HEK293 (cell line): ENCODE results near the gene CYB5RL.

ENCODE experiments used
- CTCF ChIP-seq: fragments of 450-650 bp; formaldehyde crosslinking; IDR thresholded peaks from 2 replicates; pipeline ENCODE4 v1.5.1; 2016; ENCODE audit warnings: missing biosample characterization, missing genetic modification characterization
- KLF17 ChIP-seq: fragments of 450-650 bp; formaldehyde crosslinking; IDR thresholded peaks from 2 replicates; pipeline ENCODE4 v1.5.1; 2016; ENCODE audit warnings: missing biosample characterization, missing genetic modification characterization
- RBAK ChIP-seq: fragments of 450-650 bp; formaldehyde crosslinking; IDR thresholded peaks from 2 replicates; pipeline ENCODE4 v1.5.1; 2016; ENCODE audit warnings: missing biosample characterization, missing genetic modification characterization
- TRIM28 ChIP-seq: IDR thresholded peaks from 2 replicates; pipeline ENCODE4 v1.6.1; 2011; ENCODE audit warnings: low read length, control low read depth, borderline replicate concordance
- ZFP37 ChIP-seq: fragments of 450-650 bp; formaldehyde crosslinking; IDR thresholded peaks from 2 replicates; pipeline ENCODE4 v1.5.1; 2016; ENCODE audit warnings: missing biosample characterization, missing genetic modification characterization
- ZNF157 ChIP-seq: fragments of 450-650 bp; formaldehyde crosslinking; IDR thresholded peaks from 2 replicates; pipeline ENCODE4 v1.5.1; 2016; ENCODE audit warnings: missing biosample characterization, missing genetic modification characterization
- ZNF768 ChIP-seq: fragments of 450-650 bp; formaldehyde crosslinking; IDR thresholded peaks from 2 replicates; pipeline ENCODE4 v1.5.1; 2018; ENCODE audit warnings: missing biosample characterization, mild to moderate bottlenecking, missing genetic modification characterization
- ZNF785 ChIP-seq: fragments of 450-650 bp; formaldehyde crosslinking; IDR thresholded peaks from 2 replicates; pipeline ENCODE4 v1.5.1; 2016; ENCODE audit warnings: missing biosample characterization, missing genetic modification characterization
- TF ChIP-seq, protein P1 (sequence below): fragments of 450-650 bp; formaldehyde crosslinking; IDR thresholded peaks from 2 replicates; pipeline ENCODE4 v1.5.1; 2016; ENCODE audit warnings: missing biosample characterization, missing genetic modification characterization

DNA sequence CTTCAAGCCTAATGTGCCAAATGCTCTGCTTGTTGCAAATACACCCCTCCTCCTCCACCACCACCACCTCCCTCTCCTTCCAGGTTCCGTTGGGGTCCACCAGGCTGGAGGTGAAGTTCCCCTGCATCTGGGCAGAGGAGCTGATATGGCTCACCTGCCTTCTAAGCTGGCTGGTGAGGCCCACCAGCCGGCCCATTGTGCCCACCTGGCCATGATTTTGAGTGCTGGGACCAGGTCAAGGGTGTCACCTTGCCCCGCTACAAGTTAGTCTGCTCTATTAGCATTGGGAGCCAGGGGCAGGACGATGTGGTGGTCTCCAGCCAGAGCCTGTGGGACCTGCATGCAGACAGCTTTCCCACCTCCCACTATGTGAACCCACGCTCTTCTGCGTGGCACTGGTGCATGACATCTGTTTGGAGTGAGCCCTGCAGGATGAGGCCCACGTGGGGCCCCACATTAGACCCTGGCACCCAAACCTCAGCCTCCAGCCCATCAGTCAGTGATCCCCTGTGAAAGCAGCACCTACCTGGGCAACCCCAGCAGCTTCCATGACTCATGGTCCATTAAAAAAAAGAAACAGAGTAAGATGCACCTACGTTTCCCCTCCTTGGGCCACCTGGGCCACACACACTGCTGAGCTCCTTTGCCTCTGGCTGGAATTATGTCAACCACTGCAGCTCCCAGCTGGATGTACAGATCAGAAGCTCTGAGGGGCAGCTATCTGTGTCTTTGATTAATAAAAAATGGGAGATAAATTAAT is 31.4 kb downstream of the CYB5RL start:
- TF ChIP-seq ZNF768 (tag by site-specific recombination) (no peak), KLF17 (no peak), ZNF785 (tag by site-specific recombination) (no peak), CTCF (tag by site-specific recombination) (no peak), RBAK (tag by site-specific recombination) (no peak), TRIM28 (no peak), ZNF157 (tag by site-specific recombination) (no peak), ZFP37 (tag by site-specific recombination) (no peak)
- TF ChIP-seq, protein P1, sequence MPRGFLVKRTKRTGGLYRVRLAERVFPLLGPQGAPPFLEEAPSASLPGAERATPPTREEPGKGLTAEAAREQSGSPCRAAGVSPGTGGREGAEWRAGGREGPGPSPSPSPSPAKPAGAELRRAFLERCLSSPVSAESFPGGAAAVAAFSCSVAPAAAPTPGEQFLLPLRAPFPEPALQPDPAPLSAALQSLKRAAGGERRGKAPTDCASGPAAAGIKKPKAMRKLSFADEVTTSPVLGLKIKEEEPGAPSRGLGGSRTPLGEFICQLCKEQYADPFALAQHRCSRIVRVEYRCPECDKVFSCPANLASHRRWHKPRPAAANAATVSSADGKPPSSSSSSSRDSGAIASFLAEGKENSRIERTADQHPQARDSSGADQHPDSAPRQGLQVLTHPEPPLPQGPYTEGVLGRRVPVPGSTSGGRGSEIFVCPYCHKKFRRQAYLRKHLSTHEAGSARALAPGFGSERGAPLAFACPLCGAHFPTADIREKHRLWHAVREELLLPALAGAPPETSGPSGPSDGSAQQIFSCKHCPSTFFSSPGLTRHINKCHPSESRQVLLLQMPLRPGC (tag by site-specific recombination), result no peak
